Left colon (tissue), 2 donors: Measurements from ENCODE around the gene LMTK2. TPM values are rescaled to one million over a fixed set of nuclear protein-coding genes. Genes with fewer than 3 reads are reported as not detected.
"Not testable (repeated sequence)": the region's sequence is repeated elsewhere in the genome, so short reads cannot be mapped to it uniquely, and the experiment has no call there.

ENCODE experiments used
- ATAC-seq: fragments of 200-7000 bp; cut with Tn5 transposase; one replicate; pipeline ENCODE4 v1.9.1; 2020; ENCODE audit warnings: mild to moderate bottlenecking, moderate library complexity
- DNase-seq, 2 donors: peaks; one replicate each; pipeline ENCODE4 v3.0.0-alpha.2; 2020
- intact Hi-C, 2 donors: fragments of 100-400 bp; cut with DNase I in 1 of 2; cut with micrococcal nuclease in 1 of 2; formaldehyde crosslinking; loops; one replicate each; pipeline versions ENCODE4 v1.11.2 to v1.14.0; 2022; cut with DNase I, micrococcal nuclease
- total RNA-seq, 2 donors: library from RNA; stranded (reverse); fragmentation: NEBNext Ultra II Directional; extraction: Animal tissue kit (Norgen Biotek cat#: 25700); gene quantifications; one replicate each; pipeline ENCODE4 v1.2.1, GENCODE V29; 2021
- donor health status: DM: no; HTN: no; CAD: no.
- donor health status: DM: yes; HTN: yes; CAD: no.

The LMTK2 gene
- total RNA-seq, 2 donors from 2014 or later: 51.4 to 52.0 TPM

- ATAC-seq: no peak
- intact Hi-C loops: no loop called here
- no peak for DNase-seq
These were observed 9.5 kb upstream of the LMTK2 start for GRCh38 chr7:98097042-98097645.

GRCh38 chr7:98100088-98100487 lies 6.6 kb upstream of the LMTK2 start:
- intact Hi-C loops: no loop called here
- DNase-seq (no peak), ATAC-seq (no peak)

DNA sequence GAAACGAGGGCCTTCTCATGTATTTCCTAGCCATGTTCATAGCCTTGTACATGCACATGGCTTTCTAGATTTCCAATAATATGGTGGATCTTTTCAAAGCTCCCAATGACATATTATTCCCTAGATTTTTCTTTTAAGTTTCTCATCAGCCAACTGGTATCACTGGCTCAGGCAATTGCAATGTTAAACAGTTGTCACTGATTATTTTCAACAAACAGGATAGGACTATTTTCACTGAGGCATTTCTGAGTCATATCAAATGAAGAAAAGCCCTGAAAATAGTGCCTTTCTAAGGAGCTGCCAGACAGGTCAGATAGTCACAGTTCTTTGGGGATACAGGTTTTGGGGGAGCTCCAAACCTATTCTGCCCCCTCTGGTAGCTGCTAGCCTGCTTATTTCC lies 4.5 kb upstream of the LMTK2 start:
- DNase-seq (no peak), ATAC-seq (no peak)
- intact Hi-C loops: no loop called here

GRCh38 chr7:98105942-98106544 lies 619 bp upstream of the LMTK2 start:
- peak; percentile 32 for ATAC-seq
- intact Hi-C loops: loop anchor here in 1 of 2 donors (5.0 kb wide), 1 partner anchor 61 kb away; no protein-coding TSS in a partner anchor
- DNase-seq: peak; percentile 52 to 54

- intact Hi-C loops: loop anchor here in 1 of 2 donors (5.0 kb wide), 1 partner anchor 60 kb away; no protein-coding TSS in a partner anchor
- peak; percentile 35 for ATAC-seq
These were observed 655 bp downstream of the LMTK2 start for GRCh38 chr7:98107313-98107721.

DNA sequence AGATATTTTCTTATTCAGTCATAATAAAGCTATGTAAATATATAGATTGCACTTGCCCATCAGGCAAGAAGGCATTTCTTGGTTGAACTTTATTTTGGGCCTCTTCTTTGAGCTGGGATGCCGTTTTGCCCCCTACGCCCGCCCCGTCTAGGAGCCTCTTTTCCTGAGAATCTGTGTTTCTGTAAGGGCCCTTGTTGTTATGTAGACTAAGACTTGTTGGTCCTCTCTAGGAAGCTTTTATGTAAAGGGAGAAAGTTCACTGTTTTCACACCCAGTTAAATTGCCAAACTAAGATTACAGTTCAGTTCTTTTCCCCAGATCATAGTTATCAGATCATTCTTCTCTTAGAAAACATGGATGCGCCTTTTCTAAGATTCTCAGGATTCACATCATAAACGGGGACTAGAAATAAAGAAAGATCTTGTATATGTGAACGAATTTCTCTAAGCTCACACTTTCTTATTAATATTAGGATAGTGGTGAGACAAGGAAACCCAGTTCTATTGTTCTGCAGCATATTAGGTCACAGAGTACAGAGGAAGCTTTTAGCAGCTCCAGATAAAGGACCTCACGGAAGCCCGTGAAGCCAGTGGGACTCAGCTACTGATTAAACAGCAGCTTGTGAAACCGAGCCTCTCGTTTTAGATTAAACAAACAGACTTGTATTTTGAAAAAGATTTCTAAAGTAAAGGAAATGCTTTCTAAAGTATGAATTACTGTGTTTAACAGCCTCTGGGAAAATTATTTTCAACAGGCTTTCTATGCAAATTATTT lies 3.8 kb downstream of the LMTK2 start:
- DNase-seq (peak; percentile 37 to 75), ATAC-seq (peak; percentile 63)
- intact Hi-C loops: no loop called here

More at GRCh38 chr7:98107313-98107721, 655 bp downstream of the LMTK2 start:
- no peak for DNase-seq

DNA sequence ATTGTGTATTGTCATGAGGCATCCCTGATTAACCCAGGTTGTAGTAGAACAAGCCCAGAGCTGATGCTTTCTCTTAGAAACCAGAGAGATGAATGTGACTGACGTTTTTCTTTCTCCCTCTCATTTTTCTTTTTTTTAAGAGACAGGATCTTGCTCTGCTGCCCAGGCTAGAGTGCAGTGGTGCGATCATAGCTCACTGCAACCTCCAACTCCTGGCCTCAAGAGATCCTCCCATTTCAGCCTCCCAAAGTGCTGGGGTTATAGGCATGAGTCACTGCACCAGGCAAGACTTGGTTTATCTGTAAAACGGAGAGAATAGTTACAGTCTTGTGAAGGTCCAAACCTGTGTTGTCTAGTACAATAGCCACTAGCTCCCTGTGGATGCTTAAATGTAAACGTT lies 5.4 kb downstream of the LMTK2 start:
- ATAC-seq (no peak), DNase-seq (no peak)
- intact Hi-C loops: no loop called here

- ATAC-seq: no peak
- no peak for DNase-seq
These were observed 9.3 kb downstream of the LMTK2 start for GRCh38 chr7:98115746-98116525.

GRCh38 chr7:98116656-98117461 lies 10.2 kb downstream of the LMTK2 start:
- peak; percentile 81 for ATAC-seq
- intact Hi-C loops: no loop called here
- no peak for DNase-seq

More at GRCh38 chr7:98115746-98116525, 9.3 kb downstream of the LMTK2 start:
- intact Hi-C loops: no loop called here

DNA sequence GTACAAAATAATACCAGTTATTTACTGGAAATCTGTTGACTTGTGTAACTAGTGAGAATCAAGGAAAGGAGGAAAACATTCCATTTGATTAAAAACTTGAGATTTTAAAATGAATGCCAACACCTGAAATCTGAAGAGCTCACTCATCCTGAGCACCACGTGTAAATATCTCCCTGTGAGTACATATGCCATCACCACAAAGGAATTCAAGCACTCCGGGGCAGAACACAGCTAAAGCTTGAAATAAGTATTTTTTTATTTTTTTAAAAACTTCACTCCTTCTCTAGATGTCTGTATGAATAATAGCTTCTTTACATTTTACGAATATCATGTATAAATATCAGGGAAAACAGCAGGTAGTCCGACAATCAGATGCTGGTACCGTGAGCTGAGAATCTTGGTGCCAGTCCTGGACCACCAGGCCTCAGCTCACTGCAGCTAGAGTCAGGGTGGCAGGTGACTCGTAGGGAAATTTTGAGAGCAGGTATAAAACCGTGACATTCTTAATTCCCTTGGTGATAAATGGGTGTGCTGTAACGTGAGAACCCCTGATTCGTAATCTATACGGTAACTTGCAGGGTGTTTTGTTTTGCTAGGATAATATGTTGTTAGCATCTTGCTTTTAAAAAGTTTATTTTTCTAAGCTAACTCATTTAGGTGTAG lies 12.7 kb downstream of the LMTK2 start:
- ATAC-seq (no peak), DNase-seq (no peak)
- intact Hi-C loops: no loop called here

- ATAC-seq (no peak), DNase-seq (no peak)
- intact Hi-C loops: no loop called here
These were observed 13.9 kb downstream of the LMTK2 start for GRCh38 chr7:98120559-98120958.

- intact Hi-C loops, DNase-seq, ATAC-seq: not testable (repeated sequence)
These were observed 14.7 kb downstream of the LMTK2 start for GRCh38 chr7:98121388-98121787.

GRCh38 chr7:98123365-98123696 lies 16.7 kb downstream of the LMTK2 start:
- ATAC-seq (no peak), DNase-seq (no peak)
- intact Hi-C loops: no loop called here

- DNase-seq (no peak), ATAC-seq (no peak)
- intact Hi-C loops: no loop called here
These were observed 19.1 kb downstream of the LMTK2 start for GRCh38 chr7:98125759-98126158.

GRCh38 chr7:98126311-98127142 lies 19.9 kb downstream of the LMTK2 start:
- DNase-seq (no peak), ATAC-seq (no peak)
- intact Hi-C loops: no loop called here

GRCh38 chr7:98128346-98128745 lies 21.7 kb downstream of the LMTK2 start:
- no peak for ATAC-seq
- DNase-seq: no peak
- intact Hi-C loops: no loop called here

DNA sequence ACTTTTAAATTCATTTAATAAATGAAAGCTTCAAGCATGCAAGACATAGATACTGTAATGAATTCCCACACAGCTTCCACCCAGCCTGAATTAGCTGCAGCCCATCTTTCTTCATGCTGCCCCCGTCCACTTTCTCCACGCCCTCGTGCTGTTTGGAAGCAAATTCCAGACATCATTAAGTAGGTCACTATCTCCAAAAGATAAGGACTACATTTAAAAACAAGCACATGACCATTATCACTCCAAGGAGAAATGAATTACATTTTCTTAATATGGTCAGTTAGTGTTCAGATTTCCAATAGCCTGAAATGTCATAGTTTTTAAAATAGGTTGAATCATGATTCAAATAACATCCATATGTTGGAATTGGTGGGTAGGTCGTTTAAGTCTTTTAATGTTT lies 24.3 kb downstream of the LMTK2 start:
- DNase-seq (no peak), ATAC-seq (no peak)
- intact Hi-C loops: no loop called here
